Stomach (tissue), 4 donors: ENCODE data around the gene TESK2.

Experiments
- CTCF ChIP-seq, 7 experiments: fragments of 450-650 bp in 4 of 7; fragments of 200-600 bp in 3 of 7; sonication (generic) in 3 of 7; IDR thresholded peaks; one replicate each; pipeline ENCODE4 v1.5.1; 2016 to 2019; ENCODE audit warnings: antibody characterized with exemption in 7 of 7, control low read depth in 2 of 7, mild to moderate bottlenecking in 1 of 7
- POLR2A ChIP-seq, 4 donors: fragments of 450-650 bp; IDR thresholded peaks; one replicate each; pipeline ENCODE4 v1.6.1; 2016; ENCODE audit warnings: antibody characterized with exemption in 4 of 4, control low read depth in 2 of 4, mild to moderate bottlenecking in 1 of 4, moderate library complexity in 1 of 4

GRCh38 chr1:45536886-45537285 lies 45.9 kb upstream of the TESK2 start:
- TF ChIP-seq POLR2A (IDR thresholded peaks at IDR 0.05) (no peak), CTCF (IDR thresholded peaks at IDR 0.05) (no peak)
